GM18498 (cell line): ENCODE measurements around the gene ASGR2.

Source experiments
- ATAC-seq: cut with Tn5 transposase; IDR thresholded peaks from one replicate; pipeline ENCODE4 v1.9.1; 2021; ENCODE audit warnings: mild to moderate bottlenecking, moderate library complexity; ENCODE audit not compliant: unreplicated experiment

ASGR2 gene

DNA sequence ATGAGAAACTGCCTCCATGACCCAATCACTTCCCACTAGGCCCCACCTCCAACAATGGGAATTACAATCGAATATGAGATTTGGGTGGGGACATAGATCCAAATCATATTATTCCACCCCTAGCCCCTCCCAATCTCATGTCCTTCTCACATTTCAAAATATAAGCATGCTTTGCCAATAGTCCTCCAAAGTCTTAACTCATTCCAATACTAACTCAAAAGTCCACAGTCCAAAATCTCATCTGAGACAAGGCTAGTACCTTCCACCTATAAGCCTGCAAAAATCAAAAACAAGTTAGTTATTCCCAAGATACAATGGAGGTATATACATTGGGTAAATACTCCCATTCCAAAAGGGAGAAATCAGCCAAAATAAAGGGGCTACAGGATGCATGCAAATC lies 47.4 kb downstream of the ASGR2 start:
- ATAC-seq, result no peak

GRCh38 chr17:7064261-7064660 lies 50.4 kb downstream of the ASGR2 start:
- no peak for ATAC-seq

- no peak for ATAC-seq
These were observed 51.0 kb downstream of the ASGR2 start for GRCh38 chr17:7063518-7064094.

- no peak for ATAC-seq
These were observed 54.3 kb downstream of the ASGR2 start for GRCh38 chr17:7060165-7060891.

- no peak for ATAC-seq
These were observed 55.7 kb downstream of the ASGR2 start for GRCh38 chr17:7058831-7059447.

DNA sequence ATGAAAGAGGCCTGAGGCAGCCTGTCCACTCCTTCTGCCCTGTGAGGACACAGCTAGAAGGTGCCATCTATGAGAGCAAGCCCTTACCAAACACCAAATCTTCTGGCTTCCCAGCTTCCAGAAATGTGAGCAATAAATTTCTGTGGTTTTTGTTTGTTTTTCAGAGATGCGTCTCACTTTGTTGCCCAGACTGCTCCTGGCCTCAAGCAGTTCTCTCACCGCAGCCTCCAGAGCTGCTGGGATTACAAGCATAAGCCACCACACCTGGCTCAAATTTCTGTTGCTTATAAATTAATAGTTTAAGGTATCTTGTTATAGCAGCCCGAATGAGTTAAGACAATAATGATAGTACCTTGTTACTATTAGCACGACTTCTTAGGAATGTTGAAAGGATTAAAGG lies 58.2 kb downstream of the ASGR2 start:
- ATAC-seq, result no peak
